ENCODE results near the gene TMEM254.

Gene TMEM254

DNA sequence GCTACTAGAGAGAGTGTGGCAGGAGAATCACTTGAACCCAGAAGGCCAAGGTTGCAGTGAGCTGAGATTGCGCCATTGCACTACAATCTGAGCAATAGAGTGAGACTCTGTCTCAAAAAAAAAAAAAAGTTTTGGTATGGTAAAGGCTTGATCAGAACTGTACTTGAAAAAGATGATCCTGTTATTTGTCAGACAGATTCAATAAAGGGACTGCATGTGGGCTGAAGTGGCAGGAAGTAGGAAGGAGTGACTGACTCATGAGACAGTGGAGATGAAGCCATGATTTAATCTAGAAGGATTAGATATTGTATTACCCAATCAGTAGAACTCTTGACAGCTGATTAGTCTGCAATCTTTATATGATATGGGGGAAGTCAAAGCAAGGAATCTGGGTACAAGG, 2.7 kb upstream of the TMEM254 start:
- H3K4me2 ChIP-seq (ENCODE audit: low read depth, low read length, poor library complexity, severe bottlenecking) = no peak overlapping the region
- H4K20me1 ChIP-seq (ENCODE audit: low read depth, low read length) = no peaks in the 10 kb centered on the region
- H2AFZ ChIP-seq (ENCODE audit: low read depth, low read length, severe bottlenecking) = no peak overlapping the region
- H3F3A ChIP-seq (ENCODE audit: insufficient read depth) = 0 out of 2 replicates have a peak, but pooled peaks cover 2% of the 10 kb centered on the region
- no peaks in the 10 kb centered on the region for H3K9me2 ChIP-seq (replicated peaks; ENCODE audit: insufficient read depth, low read length)
- no peaks in the 10 kb centered on the region for H3K79me2 ChIP-seq (ENCODE audit: insufficient read depth, low read length)
- H3K9me3 ChIP-seq (ENCODE audit: insufficient read depth, low read length) = no peaks in the 10 kb centered on the region
- H3K4me3 ChIP-seq (ENCODE audit: insufficient read depth, low read length, poor library complexity, severe bottlenecking) = no peak overlapping the region
- H3K27me3 ChIP-seq (ENCODE audit: low read length) = no peaks in the 10 kb centered on the region
- no peak overlapping the region for H3K9ac ChIP-seq (ENCODE audit: low read length)
- no peak overlapping the region for H3K27ac ChIP-seq (ENCODE audit: low read depth, low read length)
- H3K36me3 ChIP-seq (ENCODE audit: low read length) = no peaks in the 10 kb centered on the region
- TF ChIP-seq EZH2phosphoT487 (conservative IDR thresholded peaks at IDR 0.05; ENCODE audit: low read length) = no peak
- TF ChIP-seq, protein P1, sequence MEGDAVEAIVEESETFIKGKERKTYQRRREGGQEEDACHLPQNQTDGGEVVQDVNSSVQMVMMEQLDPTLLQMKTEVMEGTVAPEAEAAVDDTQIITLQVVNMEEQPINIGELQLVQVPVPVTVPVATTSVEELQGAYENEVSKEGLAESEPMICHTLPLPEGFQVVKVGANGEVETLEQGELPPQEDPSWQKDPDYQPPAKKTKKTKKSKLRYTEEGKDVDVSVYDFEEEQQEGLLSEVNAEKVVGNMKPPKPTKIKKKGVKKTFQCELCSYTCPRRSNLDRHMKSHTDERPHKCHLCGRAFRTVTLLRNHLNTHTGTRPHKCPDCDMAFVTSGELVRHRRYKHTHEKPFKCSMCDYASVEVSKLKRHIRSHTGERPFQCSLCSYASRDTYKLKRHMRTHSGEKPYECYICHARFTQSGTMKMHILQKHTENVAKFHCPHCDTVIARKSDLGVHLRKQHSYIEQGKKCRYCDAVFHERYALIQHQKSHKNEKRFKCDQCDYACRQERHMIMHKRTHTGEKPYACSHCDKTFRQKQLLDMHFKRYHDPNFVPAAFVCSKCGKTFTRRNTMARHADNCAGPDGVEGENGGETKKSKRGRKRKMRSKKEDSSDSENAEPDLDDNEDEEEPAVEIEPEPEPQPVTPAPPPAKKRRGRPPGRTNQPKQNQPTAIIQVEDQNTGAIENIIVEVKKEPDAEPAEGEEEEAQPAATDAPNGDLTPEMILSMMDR (IDR thresholded peaks at IDR 0.05; ENCODE audit: insufficient read depth, low read length, poor library complexity, severe bottlenecking) = no peak

DNA sequence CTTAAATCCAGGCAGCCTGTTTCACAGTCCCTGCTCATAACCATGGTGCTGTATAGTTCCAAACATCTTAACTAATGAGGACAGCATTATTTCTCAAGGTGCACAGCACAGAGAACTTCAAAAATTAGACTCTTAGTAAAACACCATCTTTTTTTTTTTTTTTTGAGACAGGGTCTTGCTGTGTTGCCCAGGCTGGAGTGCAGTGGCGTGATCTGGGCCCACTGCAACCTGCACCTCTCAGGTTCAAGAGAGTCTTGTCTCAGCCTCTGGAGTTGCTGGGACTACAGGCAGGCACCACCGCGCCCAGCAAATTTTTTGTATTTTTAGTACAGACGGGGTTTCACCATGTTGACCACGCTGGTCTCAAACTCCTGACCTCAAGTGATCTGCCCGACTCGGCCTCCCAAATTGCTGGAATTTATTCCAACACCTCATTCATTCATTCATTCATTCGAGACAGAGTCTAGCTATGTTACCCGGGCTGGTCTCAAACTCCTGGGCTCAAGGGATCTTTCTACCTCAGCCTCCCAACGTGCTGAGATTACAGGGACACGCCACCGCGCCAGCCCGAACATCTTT, 507 bp upstream of the TMEM254 start:
- Histone ChIP-seq H2AFZ (ENCODE audit: low read depth, low read length, severe bottlenecking) (peak overlapping the region; percentile 92), H3K4me3 (ENCODE audit: insufficient read depth, low read length, poor library complexity, severe bottlenecking) (peak overlapping the region; percentile 76), H3K9me3 (ENCODE audit: insufficient read depth, low read length) (no peaks in the 10 kb centered on the region), H3K27me3 (ENCODE audit: low read length) (no peaks in the 10 kb centered on the region), H3K36me3 (ENCODE audit: low read length) (no peaks in the 10 kb centered on the region), H3K4me2 (ENCODE audit: low read depth, low read length, poor library complexity, severe bottlenecking) (peak overlapping the region; percentile 89), H3K9ac (ENCODE audit: low read length) (peak overlapping the region; percentile 74), H3F3A (ENCODE audit: insufficient read depth) (0 out of 2 replicates have a peak, but pooled peaks cover 2% of the 10 kb centered on the region), H4K20me1 (ENCODE audit: low read depth, low read length) (no peaks in the 10 kb centered on the region), H3K79me2 (ENCODE audit: insufficient read depth, low read length) (no peaks in the 10 kb centered on the region), H3K27ac (ENCODE audit: low read depth, low read length) (no peak overlapping the region), H3K9me2 (replicated peaks; ENCODE audit: insufficient read depth, low read length) (no peaks in the 10 kb centered on the region)
- TF ChIP-seq, protein P1 (IDR thresholded peaks at IDR 0.05; ENCODE audit: insufficient read depth, low read length, poor library complexity, severe bottlenecking) = no peak
- no peak for TF ChIP-seq EZH2phosphoT487 (conservative IDR thresholded peaks at IDR 0.05; ENCODE audit: low read length)

DNA sequence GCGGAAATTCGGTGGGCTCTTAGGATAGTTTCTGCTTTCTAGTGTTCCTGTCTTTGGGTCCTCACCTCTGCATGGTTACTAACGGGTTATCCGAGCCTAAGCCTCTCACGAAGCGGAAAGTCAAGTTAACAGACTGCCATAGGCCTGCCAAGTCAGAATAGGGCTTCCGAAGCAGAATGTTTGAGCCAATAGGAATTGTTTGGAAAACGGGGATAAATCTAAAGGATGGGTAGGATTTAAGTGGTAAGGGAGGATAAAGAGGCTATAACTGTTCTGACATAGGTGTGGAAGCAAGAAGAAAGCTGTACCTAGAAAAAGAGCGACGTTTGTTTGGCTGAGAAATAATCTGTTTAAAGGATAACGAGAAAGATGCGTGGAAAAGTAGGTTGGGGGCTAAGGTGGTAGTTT, 851 bp downstream of the TMEM254 start:
- Histone ChIP-seq H3K36me3 (ENCODE audit: low read length) (no peaks in the 10 kb centered on the region), H3K27me3 (ENCODE audit: low read length) (no peaks in the 10 kb centered on the region), H3K79me2 (ENCODE audit: insufficient read depth, low read length) (no peaks in the 10 kb centered on the region), H2AFZ (ENCODE audit: low read depth, low read length, severe bottlenecking) (peak overlapping the region; percentile 92), H3K27ac (ENCODE audit: low read depth, low read length) (no peak overlapping the region), H3F3A (ENCODE audit: insufficient read depth) (0 out of 2 replicates have a peak, but pooled peaks cover 2% of the 10 kb centered on the region), H4K20me1 (ENCODE audit: low read depth, low read length) (no peaks in the 10 kb centered on the region), H3K4me2 (ENCODE audit: low read depth, low read length, poor library complexity, severe bottlenecking) (peak overlapping the region; percentile 89), H3K9me2 (replicated peaks; ENCODE audit: insufficient read depth, low read length) (no peaks in the 10 kb centered on the region), H3K4me3 (ENCODE audit: insufficient read depth, low read length, poor library complexity, severe bottlenecking) (peak overlapping the region; percentile 76), H3K9me3 (ENCODE audit: insufficient read depth, low read length) (no peaks in the 10 kb centered on the region), H3K9ac (ENCODE audit: low read length) (peak overlapping the region; percentile 74)
- no peak for TF ChIP-seq EZH2phosphoT487 (conservative IDR thresholded peaks at IDR 0.05; ENCODE audit: low read length)
- TF ChIP-seq, protein P1 (IDR thresholded peaks at IDR 0.05; ENCODE audit: insufficient read depth, low read length, poor library complexity, severe bottlenecking) = no peak
